TTC549 (cell line): ENCODE data around the gene TTBK2.

ENCODE experiments used
- FAIRE-seq: peaks from 2 replicates; lab custom pipeline; 2012; peaks lifted over from hg19 to GRCh38; lab: Jason Lieb, UNC

The TTBK2 gene

GRCh38 chr15:42725331-42725903 lies 195.2 kb downstream of the TTBK2 start:
- FAIRE-seq, result no peak

GRCh38 chr15:42724276-42724675 lies 196.3 kb downstream of the TTBK2 start:
- FAIRE-seq, result no peak

DNA sequence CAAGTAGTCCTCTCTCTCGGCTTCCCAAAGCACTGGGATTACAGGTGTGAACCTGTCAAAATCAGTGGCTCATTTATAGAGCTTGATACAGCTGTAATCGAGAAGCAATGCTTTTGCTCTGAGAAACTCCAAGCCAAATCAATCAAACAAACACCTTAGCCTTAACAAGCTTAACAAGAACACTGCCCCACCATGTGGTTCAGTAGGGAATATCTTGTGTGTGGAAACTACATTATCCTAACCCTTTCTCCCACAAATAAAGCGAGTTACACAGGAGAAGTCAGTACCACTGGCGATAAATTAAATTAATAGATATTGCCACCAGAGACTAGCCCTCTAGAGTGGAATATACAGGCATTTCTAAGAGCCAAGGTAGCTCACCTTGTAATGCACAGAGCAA lies 197.5 kb downstream of the TTBK2 start:
- no peak for FAIRE-seq

DNA sequence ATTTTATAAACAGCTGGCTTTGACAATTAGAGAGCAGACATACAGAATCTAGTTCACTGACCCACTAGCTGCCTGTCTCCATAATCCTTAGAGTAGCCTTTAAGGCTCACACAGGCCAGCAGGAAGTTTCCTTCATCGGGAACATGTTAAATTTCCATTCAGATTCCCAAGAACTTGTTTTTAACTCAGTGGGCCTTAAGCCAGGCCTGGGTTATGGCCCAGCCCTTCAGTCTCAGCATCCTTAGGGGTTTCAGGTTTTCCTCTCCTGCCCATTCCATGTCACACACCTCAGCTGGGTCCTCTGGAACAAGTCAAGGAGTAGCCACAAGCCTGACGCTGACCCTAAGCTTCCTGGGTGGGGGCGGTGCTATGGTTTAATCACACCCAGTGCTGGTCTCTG lies 198.7 kb downstream of the TTBK2 start:
- FAIRE-seq, result no peak

GRCh38 chr15:42721016-42721415 lies 199.6 kb downstream of the TTBK2 start:
- no peak for FAIRE-seq

DNA sequence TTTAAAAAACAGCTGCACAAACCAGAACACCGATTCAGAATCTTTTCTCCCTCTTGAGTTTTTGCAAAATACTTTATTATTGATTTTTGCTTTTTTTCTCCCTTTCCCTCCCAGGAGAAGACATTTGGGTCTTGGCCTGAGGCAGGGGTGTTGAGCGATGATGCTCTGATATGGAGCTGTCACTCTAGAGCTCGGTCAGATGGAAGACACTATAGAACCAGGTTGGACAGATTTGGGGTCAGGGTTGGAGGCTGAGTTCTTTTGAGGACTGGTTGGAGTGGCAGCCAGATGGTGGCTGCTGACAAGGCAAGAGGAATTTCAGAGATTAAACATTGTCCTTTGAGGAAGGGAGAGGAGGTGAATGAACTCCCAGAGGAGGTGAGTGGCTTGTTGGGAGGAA lies 200.5 kb downstream of the TTBK2 start:
- FAIRE-seq, result no peak

GRCh38 chr15:42719043-42719442 lies 201.5 kb downstream of the TTBK2 start:
- no peak for FAIRE-seq

GRCh38 chr15:42716626-42717025 lies 204.0 kb downstream of the TTBK2 start:
- FAIRE-seq, result no peak

DNA sequence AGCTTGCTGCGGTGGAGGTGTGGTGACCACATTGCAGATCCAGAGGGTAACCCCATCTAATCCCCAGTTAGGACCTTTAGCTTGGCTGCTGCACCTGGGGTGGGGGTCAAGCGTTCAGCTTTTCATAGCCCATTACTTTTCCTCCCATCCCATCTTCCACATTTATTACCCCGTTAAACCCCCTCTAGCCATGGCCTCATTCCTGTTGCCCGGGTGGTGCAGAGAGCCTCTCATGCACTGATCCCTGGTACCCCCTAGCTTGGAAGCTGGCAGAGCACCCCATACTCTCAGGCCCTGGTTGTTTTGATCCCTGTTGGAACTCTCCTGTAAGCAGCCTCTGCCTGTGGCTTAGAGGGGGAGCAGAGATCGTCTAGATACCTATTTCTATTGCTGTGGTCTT lies 204.5 kb downstream of the TTBK2 start:
- FAIRE-seq, result no peak

DNA sequence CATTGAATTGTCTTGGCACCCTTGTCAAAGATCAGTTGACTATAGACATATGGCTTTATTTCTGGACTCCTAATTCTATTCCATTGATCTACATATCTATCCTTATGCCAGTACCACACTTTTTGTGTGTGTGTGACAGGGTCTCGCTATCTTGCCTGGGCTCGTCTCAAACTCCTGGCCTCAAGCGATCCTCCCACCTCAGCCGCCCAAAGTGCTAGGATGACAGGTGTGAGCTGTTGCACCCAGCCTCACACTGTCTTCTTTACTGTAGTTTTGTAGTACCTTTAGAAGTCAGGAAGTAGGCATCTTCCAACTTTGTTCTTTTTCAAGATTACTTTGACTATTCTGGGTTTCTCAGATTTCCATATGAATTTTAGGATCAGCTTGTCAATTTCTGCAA lies 208.0 kb downstream of the TTBK2 start:
- no peak for FAIRE-seq

GRCh38 chr15:42711746-42712145 lies 208.8 kb downstream of the TTBK2 start:
- no peak for FAIRE-seq

GRCh38 chr15:42710662-42711061 lies 209.9 kb downstream of the TTBK2 start:
- FAIRE-seq, result no peak

- no peak for FAIRE-seq
These were observed 212.6 kb downstream of the TTBK2 start for GRCh38 chr15:42707873-42708544.

GRCh38 chr15:42707068-42707467 lies 213.5 kb downstream of the TTBK2 start:
- no peak for FAIRE-seq

DNA sequence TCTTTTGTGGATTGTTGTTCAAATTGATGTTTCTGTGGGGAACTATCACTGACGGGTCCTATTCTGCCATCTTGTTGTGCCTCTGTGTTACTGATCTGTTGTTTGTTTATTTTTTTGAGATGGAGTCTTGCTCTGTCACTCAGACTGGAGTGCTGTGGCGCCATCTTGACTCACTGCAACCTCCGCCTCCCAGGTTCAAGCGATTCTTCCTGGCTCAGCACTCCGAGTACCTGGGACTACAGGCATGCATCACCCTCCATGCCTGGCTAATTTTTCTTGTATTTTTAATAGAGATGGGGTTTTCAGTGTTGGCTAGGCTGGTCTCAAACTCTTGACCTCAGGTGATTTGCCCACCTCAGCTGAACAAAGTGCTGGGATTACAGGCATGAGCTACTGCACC lies 215.2 kb downstream of the TTBK2 start:
- FAIRE-seq, result no peak

DNA sequence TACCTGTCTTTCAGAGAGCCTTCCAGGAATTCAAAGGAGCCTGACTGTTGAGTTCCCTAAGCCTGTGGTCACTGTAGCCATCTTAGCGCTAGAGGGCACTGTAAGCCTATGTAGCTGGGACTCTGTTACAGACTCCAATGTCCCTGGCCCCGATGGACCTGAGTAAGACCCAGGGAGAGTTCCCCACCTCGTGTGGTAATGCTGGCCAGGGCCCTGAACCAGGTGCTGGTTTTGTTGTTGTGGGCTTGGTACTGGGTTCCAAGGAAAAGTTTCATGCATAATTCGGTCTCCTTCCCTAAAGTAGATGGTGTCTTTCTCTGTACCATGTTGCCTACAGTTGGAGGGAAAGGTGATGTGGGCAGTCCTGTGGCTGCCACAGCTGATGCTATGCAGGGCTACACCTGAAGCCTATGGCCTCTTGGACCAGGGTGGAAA lies 216.1 kb downstream of the TTBK2 start:
- no peak for FAIRE-seq

DNA sequence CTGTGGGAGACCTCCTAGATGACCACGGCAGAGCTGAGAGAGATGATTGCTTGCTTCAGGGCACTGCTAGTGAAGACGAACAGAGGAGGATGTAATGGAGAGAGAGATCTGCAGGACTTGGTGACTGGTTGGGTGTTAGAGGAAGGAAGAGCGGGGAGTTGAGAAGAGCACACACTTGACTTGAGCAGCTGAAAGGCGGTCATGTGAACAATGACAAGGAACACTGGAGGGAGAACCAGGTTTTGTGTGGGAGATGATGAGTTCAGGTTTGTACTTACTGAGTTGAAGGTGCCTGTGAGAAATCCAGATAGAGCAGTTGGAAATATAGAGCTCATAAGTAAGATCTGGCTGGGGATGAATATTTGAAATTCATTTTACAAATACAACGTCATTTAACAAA lies 224.0 kb downstream of the TTBK2 start:
- no peak for FAIRE-seq

DNA sequence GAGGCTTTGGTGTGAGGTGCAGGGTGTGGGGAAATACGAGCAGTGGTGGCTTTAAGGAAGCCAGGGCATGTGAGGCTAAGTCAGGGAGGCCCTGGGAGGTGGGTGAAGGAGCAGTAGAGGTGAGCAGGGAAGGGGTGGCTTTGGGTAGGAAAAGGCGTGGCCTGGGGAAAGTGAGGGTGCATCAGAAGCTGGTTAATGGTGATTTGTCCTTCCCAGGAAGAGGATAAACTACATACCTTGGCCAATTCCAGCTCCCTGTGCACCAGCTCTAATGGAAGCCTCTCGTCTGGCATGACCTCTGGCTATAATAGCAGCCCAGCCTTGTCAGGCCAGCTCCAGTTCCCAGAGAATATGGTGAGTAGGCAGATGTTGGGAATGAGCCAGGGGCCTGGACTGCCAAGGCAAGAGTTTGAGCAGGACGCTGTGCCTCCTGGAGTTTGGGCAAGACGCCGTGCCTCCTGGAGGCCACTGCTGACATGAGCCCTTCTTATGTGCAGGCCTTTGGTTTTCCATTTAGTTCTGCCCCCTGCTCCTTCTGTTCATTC lies 225.0 kb downstream of the TTBK2 start:
- FAIRE-seq, result no peak

GRCh38 chr15:42694398-42694797 lies 226.2 kb downstream of the TTBK2 start:
- no peak for FAIRE-seq

DNA sequence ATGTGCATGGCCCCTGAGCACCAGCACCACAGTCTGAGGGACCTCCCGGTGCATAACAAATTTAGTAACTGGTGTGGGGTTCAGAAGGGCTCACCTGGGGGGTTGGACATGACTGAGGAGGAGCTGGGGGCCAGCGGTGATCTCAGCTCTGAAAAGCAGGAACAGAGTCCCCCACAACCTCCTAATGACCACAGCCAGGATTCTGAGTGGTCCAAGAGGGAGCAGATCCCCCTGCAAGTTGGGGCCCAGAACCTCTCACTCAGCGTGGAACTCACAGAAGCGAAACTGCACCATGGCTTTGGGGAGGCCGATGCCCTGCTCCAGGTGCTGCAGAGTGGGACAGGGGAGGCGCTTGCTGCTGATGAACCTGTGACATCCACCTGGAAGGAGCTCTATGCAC lies 226.6 kb downstream of the TTBK2 start:
- FAIRE-seq, result no peak

DNA sequence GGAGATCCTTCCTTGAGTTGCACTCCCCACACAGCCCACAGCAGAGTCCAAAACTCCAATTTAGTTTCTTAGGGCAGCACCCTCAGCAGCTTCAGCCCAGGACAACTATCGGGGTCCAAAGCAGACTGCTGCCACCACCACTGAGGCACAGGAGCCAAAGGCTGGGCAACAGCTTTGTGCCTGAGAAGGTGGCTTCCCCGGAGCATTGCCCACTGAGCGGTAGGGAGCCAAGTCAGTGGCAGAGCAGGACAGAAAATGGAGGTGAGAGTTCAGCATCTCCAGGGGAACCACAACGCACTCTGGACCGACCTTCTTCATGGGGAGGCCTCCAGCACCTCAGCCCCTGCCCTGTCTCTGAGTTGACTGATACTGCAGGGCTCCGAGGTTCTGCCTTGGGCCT lies 227.1 kb downstream of the TTBK2 start:
- no peak for FAIRE-seq

- no peak for FAIRE-seq
These were observed 227.6 kb downstream of the TTBK2 start for GRCh38 chr15:42692997-42693396.

GRCh38 chr15:42692536-42692935 lies 228.0 kb downstream of the TTBK2 start:
- no peak for FAIRE-seq

- FAIRE-seq, result no peak
These were observed 228.8 kb downstream of the TTBK2 start for GRCh38 chr15:42691770-42692169.
